CD4-positive, alpha-beta T cell treated with Interleukin-15 for 4 hours (primary cell): ENCODE results near the gene PPP1R9A.

Experiments
- DNase-seq: peaks from one replicate; pipeline ENCODE4 v3.0.0-alpha.2; 2020; ENCODE audit warnings: low spot score

Gene PPP1R9A

DNA sequence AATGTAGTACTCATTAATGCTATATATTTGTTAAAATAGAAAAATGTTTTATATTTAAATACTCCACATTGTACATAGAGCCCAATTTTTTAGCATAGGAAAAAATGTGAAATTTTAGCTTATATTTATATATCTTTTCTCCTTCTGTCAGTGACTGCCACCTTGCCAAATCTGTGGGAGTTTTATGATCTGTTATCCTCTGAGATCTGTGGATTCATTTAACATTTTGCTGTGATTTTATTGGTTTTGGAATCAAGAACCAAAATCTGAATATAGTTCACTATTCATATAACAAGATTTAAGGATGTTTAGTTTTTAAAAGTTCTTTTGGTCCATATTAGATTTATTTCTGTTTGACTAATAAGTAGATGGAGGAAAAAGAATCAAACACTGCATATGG, 127.9 kb downstream of the PPP1R9A start:
- DNase-seq = no peak

DNA sequence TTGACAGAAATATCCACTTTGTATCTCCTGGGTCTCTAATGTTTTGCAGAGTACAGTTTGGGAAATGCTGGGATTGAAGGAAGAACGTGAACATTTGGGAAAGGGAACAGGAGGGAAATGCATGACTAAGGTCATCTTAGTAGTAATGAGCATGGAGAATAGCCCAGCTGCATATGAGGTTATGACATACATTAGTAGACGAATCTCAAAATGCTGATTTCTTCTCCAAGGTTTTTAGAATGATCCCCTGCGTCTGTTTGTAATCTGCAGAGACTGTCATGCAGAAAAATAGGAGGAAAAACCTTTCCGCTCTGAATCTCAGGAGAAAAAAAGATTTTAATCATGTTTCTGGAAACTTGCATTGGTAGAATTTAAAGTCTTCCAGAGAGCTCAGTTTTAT, 133.6 kb downstream of the PPP1R9A start:
- DNase-seq = no peak

DNA sequence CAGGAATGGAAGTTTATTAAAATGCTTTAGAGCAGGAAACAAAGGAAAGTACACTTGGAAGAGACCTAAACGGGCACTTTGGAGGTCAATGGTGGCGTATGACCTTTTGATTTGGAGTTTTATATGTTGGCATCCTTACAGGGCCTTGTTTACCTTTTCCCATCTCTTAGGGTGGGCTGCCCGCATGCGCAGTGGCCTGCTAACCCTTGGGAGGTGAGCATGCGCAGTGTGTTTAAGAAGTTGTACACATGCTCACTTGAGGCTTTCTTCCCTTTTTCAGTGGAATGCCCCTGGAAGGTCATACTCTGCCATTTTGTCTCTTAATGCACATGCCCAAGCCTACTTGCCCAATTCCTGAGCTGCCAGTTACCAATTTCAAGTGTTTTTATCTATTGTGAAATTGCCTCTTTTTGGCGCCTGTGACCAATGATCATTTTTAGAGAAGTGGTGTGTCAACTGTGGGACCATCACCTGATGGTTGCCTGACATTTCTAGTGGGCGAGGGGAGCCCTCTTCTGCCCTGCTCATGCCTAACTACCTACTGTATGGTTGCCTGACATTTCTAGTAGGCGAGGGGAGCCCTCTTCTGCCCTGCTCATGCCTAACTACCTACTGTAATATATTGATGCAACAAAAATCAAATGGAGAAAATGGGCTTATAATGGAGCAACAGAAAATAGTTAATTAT, 138.0 kb downstream of the PPP1R9A start:
- no peak for DNase-seq

DNA sequence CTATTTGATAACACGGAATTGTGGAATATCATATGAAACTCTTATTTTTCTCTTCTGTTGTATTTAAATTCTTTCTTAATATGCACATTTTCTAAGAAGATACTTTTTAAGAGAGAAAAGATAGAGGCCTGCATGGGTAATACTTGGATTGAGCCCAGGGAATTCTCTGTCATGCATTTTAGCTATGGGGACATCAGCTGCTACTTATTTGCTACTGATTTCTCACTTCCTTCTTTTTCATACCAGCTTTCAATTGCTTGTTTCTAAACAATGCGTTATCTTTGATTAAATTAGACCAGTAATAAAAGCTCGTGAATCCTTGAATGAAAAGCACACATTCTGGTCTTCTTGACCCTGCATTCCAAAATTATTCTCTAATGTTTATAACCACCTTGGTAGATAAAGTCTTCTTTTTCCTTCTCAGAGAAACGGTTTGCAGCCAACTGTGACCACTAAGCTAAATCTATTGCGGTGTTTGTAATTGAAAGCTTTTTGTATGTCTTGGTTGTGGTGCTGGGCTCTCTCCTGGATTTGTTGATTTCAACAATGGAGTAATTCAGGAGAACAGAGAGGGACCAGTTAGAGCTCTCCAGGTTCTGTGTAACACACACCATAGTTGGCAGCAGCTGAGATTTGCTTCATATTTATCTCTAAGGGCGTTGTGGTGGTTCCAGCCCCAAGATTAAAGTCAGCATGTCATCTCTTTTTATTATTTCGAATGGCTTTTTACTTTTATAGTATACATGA, 139.3 kb downstream of the PPP1R9A start:
- no peak for DNase-seq

DNA sequence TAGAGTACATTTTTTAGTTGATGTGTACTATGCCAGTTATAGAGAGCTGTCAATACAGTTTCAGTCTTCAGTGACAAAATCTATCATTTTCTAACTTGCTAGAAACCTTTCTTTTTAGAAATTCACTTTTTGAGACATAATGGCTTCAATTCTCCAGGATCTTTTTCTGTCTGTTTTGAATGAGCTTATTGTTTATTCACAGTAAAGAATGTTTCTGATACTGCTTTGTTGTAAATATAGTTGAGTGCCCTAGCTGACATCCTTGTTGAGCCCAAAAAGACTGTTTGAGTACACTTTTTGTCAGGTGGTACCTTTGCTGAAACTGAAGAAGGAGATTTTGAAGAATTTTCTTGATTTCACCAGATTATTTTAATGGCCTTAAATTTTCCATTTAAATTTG, 139.9 kb downstream of the PPP1R9A start:
- DNase-seq = no peak

DNA sequence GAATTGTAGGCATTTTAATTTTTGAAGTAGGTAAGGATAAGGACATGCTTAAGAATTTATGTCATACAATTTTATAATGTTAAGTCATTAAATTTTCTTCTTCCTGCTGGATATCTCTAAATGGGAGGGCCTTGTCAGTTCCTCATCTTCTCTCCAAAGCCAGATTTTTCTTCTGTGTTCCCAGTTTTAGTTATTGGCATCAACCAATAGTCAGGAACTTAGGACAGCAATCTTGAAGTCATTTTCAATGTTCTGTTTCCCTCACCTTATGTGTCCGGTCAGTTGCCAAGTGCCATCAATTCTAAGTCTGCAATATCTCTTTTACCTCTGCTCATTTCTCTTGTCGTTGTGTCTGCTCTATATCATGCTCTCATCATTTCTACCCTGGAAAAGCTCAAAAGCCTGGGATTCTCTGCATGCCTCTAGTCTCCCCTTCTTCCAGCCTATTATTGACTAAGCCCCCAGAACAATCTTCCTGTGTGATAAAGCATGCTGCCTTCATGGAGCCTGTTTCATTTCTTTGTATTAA, 145.2 kb downstream of the PPP1R9A start:
- DNase-seq = no peak

DNA sequence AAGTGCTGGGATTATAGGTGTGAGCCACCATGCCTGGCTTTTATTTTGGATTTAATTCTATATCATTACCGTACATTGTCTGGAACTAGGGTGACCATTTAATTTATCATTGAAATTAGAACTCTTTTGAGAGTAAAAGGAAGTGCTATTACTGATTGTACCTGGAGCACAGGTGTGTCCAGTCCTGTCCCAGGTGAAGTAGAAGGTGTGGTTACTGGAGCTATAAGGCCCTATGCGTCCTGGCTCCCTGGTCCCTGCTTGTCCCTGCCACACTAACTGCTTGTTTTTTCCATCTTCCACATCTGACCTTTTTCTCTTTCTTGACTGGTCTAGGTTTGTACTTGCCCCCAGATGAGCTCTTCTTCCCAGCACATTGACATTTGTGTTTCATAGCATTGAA, 147.0 kb downstream of the PPP1R9A start:
- no peak for DNase-seq

DNA sequence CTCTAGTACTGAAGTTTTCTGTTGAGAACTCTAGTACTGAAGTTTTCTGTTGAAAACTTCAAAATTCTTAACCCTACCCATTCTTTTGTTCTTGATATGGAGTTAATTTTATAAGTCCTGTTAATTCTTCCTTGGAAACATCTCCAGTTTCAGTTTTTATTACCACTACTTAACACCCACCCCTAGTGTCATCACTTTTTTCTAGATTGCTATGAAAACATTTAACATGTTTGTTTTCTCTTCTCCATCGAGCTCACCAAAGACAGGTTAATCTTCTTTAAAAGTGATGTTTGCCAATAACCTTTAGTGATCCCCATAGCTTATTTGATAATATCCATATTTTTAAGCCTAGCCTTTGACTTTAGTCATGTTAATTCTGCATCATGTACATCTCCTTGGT, 147.9 kb downstream of the PPP1R9A start:
- DNase-seq = no peak

DNA sequence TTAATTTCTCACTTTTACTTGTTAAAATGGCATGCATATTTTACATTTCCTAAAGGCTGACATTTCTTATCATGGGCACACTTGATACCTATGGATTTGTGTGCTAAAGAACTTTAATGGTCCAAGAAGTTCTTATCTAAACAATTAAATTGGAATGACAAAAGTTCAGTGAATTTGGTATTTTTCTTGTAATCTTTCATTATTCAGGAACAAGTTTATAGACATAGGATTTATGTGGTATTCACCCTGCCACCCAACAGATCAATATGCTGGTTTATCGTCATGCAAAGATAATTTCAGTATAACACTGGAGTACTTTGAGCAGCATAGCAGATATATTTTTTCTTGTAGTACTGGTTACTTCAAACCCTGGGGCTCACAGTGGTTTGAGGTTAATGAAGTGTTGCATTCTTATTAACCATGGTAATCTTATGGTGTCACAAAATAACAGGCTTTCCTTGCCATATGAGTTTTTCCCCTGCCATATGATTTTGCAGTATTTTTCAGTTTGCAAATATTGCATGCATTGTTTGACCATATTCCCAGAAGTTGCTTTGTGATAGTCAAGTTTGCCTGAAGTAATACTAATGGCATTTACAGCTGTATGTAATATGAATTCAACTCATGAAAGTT, 148.8 kb downstream of the PPP1R9A start:
- DNase-seq = no peak

DNA sequence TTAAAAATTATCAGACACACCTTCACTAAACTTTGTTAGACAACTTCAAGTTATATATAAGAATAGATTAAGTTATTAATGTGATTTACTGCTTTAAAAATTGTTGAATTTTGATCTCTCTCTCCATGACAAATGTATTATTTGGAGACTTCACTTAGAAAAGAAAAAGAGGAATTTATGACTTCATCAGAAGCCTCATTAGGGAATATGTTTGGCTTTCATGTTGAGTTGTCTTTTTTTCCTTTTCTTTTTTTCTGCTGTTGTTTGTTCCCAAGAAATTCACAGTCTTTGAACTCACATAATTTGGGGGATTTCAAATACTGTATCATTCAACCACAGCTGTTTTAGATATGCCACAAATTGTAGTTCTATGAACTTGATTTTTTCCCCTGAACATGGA, 149.5 kb downstream of the PPP1R9A start:
- no peak for DNase-seq

DNA sequence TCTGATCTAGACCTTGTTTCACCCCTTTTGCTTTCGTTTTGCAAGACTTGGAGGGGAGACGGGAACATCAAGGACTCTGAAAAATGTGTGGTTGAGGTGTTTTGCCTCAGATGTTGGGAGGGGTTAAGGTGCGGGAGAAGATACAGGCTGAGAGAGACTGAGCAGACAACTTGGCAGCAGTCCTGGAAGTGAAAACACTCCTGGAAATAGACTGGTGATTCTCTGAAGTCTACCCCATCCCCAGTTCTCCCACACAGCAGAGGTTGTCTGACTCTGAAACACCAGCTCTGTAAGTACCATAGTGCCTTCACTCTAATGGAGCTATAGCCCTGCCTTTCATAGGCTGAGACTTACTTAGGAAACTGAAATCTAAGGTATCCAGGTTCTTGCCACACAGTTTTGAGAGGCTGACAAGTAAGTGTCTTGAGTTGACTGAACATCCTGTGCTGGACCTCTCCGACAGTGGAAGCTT, 152.5 kb downstream of the PPP1R9A start:
- DNase-seq = no peak

DNA sequence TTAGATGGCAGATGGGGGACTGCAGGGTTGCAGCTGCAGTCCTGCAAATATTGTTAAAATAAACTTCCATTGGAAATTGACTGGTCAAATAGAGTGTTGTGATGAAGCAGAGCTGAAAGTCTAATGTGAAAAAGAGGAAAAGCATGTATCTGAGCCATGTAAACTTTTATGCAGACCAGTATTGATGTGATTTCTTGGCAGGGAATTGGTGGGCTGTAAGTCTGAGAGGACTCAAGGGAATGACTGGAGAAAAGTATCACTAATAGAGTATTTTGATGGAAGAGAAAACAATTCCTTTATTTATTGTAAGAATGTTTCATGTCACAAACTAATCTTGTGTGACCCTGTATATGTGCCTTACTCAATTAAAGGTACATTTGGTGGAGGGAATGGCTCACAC, 155.5 kb downstream of the PPP1R9A start:
- DNase-seq = no peak

DNA sequence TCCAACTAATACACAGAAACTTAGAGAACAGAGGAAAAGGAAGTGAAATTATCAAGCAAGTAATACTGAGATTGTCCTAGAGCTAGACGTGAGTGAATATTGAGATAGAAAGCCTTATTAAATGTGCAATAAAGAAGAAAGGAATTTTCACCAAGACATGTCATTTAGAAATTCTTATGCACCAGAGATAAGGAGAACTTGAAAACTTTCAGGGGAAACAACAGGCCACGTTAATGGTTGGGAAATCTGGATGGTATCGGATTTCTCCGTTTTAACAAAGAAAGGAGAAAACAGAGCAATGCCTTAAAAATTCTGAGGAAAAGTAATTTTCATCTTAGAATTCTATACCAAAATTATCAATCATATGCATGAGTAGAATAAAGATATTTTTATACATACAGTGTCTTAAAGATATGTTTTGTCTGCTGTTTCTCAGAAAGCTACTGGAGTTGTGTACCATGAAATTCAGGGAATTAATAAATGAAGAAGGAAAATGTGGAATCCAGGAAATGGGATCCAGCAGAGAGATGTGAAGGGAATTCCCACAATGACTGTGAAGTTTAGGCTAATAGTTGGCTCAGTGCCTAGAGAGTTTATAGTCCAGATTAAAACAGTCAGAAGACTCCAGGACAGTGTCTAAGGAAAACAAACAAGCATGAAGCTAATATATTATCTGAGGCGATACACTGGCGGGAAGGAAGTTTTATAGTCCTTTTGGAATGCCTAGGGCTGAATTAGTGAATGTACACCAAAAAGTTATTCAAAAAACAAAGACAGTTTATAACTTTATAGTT, 159.5 kb downstream of the PPP1R9A start:
- no peak for DNase-seq

DNA sequence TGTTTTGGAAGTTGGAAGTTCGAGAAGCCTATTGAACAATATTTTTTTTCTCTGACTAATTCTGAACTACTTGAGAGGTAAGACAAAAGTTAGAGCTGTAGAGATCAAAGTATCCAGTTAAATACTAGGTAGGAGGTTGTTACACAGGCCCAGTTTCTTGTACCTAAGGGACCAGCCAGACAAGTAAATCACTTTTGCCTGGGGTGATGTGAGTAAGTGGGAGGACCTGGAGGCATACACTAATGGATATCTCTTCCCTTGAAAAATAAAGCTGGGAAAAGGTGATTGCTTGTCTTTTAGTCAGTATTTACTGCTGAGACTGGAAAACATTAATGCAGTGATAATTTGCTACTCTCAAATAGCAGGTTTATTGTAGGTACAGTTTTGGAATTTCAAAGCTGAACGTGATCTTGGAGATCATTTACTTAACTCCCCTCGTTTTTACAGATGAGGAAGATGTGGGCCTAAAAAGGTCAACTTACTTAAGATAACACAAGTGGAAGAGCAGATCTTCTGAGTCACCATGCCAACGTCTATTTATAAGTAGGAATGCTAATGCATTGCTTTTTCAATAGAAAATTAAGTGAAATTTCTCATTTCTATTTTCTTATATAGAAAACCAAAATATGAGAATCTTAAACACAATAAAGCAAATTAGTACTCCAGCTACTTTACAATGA, 181.3 kb downstream of the PPP1R9A start:
- no peak for DNase-seq

DNA sequence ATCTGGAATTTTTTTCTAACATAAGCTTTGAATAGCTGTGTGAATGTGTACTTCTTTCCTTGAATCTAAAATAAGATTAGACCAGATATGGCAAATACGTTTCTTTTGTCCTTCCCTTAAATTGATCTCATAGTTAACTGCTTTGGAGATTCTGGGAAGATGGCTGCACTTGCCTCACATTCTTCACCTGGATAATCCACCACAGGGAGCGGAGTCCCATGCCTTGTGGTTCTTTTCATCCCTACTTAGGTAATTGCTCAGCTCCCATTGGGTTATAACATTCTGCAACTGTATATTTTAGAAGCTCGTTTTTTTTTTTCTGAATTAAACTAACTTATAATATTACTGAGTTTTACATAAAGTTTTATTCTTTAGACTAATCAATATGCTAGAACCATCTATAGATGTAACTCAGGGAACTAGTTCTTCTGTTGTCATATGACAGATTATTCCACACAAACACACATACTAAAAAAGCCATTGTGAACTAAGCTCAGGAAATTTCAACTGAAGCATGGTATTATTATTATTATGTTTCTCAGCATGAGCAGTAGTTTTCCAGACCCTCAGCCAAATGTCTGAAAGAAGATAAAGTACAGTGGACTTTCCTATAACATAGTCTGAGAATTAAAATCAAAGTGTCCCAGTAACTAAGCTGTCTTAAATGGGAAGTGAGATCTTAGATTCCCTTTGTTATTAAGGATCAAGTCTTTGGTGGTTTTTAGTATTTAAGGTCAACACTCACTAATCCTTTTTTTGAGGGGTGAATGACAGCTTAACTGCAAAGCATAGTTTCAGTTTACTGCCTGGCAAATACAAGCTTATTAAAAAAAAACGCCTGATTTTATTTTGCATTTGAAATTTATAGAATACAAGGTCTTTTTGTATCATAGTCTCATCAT, 182.3 kb downstream of the PPP1R9A start:
- DNase-seq = no peak

DNA sequence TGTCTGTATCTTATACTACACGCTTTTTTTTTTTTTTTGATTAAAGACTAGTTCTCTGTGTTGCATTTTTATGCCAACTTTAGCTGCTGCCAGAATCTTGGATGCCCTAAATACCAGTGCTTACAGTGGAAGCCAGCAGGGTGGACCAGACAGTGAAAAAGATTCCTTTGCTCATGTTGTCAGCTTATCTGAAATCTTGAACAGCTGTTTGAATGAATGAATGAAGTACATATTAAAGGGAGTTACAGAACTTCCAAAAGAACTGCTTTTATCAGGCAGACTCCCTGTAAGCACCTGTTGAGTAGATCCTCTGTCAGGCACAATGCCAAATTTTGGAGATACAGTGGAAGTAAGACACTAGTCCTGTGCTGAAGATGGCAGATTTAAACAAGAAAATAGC, 184.9 kb downstream of the PPP1R9A start:
- DNase-seq = no peak

DNA sequence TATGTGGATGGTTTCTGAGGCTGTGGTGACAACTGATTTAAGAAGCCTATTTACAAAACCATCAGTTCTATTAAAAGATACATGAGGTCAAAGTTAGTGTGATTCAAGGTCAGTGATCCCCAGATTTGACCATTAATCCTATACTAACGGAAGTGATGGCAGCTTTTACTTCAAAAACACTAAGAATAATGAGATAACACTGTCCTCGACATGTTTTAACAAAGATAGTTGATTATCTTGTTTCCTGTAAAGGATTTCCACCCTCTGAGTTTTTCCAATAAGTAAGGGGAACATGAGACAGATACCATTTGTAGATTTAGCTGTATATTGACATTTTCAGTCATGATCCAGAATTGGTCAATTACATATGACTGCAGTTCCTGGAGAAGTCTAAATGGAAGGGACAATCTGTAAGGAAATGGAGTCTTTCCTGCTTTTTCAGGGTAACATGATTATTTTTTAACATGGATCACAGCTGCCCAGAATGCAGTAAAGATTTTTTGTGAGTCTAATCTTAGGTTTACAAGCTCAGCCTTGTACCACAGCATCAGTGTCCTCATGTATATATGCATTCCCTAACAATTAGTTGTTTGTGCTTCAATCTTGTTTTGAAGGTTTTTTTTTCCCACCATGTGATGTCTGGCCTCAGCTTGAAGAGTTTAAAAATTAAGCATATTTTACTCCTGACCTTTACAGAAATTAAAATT, 188.0 kb downstream of the PPP1R9A start:
- no peak for DNase-seq

DNA sequence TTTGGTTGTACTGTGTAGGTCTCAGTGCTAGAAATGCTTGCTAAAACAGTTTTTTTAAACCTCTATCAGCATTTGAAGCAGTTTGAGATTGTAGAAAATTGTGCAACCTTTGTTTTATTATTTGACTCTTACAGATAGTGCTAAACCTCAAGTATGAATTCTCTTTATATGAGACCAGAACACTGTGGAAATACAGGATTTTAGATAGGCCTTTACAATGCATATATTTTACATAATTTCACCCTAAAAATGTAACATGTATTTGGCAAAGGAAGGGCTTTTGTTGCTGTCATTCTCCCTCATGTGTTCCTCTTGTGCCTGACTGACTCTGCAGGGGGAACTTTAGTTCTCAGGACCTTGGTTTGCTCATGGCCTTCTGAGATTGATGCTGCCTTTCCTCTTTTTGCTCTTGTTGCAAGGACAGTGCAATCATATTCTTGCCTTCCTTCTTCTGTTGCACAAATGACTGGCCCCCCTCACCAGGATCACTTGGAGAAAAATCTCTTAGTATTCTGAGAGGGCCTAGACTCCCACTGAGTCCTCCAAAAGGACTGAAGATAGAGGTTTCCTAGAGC, 188.7 kb downstream of the PPP1R9A start:
- no peak for DNase-seq

DNA sequence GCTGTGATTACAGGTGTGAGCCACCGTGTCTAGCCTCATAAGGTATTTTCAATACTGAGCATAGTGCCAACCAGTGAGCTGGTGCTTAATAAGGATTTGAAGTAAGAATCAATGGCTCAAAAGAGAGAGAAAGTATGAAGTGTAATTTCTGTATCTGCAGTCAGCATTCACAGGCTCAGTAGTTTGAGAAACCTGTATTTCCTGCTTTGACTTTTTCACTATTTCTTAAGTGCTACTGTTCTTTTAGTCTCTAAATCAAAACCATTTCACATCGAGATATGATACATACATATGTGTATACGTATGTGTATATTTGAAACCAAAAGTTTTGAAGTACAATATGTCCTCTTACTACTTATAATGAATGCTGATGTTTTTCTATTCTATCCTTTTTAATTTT, 189.9 kb downstream of the PPP1R9A start:
- DNase-seq = no peak

DNA sequence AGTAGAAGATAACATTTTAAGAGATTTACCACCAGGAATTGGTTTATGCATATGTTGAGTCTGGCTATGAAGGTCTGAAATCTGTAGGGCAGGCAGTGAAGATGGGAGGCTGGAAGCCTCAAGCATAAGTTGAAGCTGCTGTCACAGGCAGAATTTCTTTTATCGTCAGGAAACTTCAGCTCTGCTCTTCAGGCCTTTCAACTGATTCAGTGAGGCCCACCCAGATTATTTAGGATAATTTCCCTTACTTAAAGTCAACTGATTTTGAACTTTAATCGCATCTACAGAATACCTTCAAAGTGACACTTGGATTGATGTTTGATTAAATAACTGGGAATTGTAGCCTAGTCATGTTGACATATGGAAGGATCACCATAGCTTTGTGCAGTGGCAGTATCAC, 190.5 kb downstream of the PPP1R9A start:
- DNase-seq = no peak
